Smooth muscle cell (in vitro differentiated cells): ENCODE data around the gene NT5DC3. TPM values are rescaled to one million over a fixed set of nuclear protein-coding genes. Genes with fewer than 3 reads are reported as not detected.

Experiments used
- DNase-seq: peaks from one replicate; lab custom pipeline; 2025; ENCODE audit not compliant: unreplicated experiment; lab: John Stamatoyannopoulos, UW
- H2AFZ ChIP-seq: fragments of 200-600 bp; sonication (generic); 2 replicates; pipeline ENCODE4 v1.6.0; 2016; ENCODE audit warnings: antibody characterized with exemption, low read depth, mild to moderate bottlenecking
- H3F3A ChIP-seq: fragments of 200-600 bp; sonication (generic); 2 replicates; pipeline ENCODE4 v1.6.0; 2017; ENCODE audit warnings: antibody characterized with exemption, low read depth
- H3K27ac ChIP-seq: fragments of 200-600 bp; sonication (generic); 2 replicates; pipeline ENCODE4 v1.5.1; 2016; ENCODE audit warnings: low read depth, mild to moderate bottlenecking
- H3K27me3 ChIP-seq: fragments of 200-600 bp; sonication (generic); 2 replicates; pipeline ENCODE4 v1.6.1; 2016; ENCODE audit warnings: low read depth, mild to moderate bottlenecking
- H3K36me3 ChIP-seq: fragments of 200-600 bp; sonication (generic); 2 replicates; pipeline ENCODE4 v1.5.1; 2016; ENCODE audit warnings: low read depth
- H3K4me1 ChIP-seq: fragments of 200-600 bp; sonication (generic); 2 replicates; pipeline ENCODE4 v1.5.1; 2016; ENCODE audit warnings: low read depth
- H3K4me2 ChIP-seq: fragments of 200-600 bp; sonication (generic); 2 replicates; pipeline ENCODE4 v1.6.0; 2016; ENCODE audit warnings: mild to moderate bottlenecking
- H3K4me3 ChIP-seq: fragments of 200-600 bp; sonication (generic); 2 replicates; pipeline ENCODE4 v1.5.1; 2016; ENCODE audit warnings: mild to moderate bottlenecking
- H3K79me2 ChIP-seq: fragments of 200-600 bp; sonication (generic); 2 replicates; pipeline ENCODE4 v1.6.0; 2016; ENCODE audit warnings: low read depth, mild to moderate bottlenecking
- H3K9ac ChIP-seq: fragments of 200-600 bp; sonication (generic); 2 replicates; pipeline ENCODE4 v1.6.0; 2016; ENCODE audit warnings: low read depth
- H3K9me3 ChIP-seq: fragments of 200-600 bp; sonication (generic); replicated peaks from 2 replicates; pipeline ENCODE4 v1.5.1; 2016; ENCODE audit warnings: low read depth
- H4K20me1 ChIP-seq: fragments of 200-600 bp; sonication (generic); 2 replicates; pipeline ENCODE4 v1.6.0; 2016; ENCODE audit warnings: low read depth
- CTCF ChIP-seq: fragments of 200-600 bp; sonication (generic); IDR thresholded peaks from 2 replicates; pipeline ENCODE4 v1.5.1; 2017; ENCODE audit warnings: borderline replicate concordance, mild to moderate bottlenecking, antibody characterized with exemption; ENCODE audit not compliant: insufficient read depth, poor library complexity, severe bottlenecking
- whole genome bisulfite sequencing: methylation state at CpG from one replicate; pipeline ENCODE4 v1.1.7; 2016; ENCODE audit warnings: low lambda C conversion rate; 5-methylcytosine and 5-hydroxymethylcytosine counted together
- polyA plus RNA-seq: library from polyadenylated mRNA; unstranded; fragments of >200 nt; fragmentation: Nextera tagmentation; extraction: Ambion mirVana; gene quantifications from 2 replicates; pipeline ENCODE4 v1.2.1, GENCODE V29; 2016
- total RNA-seq: library from RNA; depleted of rRNA; stranded (reverse); fragments of >200 nt; gene quantifications from 2 replicates; pipeline ENCODE4 v1.2.3, GENCODE V29; 2014

Gene NT5DC3
- total and polyA plus RNA-seq, 2 experiments from 2014 or later = 0.57 to 1.4 TPM

- Histone ChIP-seq H3K4me2 (no peak overlapping the region), H3K4me3 (no peak overlapping the region), H3K4me1 (no peaks in the 10 kb centered on the region), H2AFZ (no peak overlapping the region), H3K27me3 (no peaks in the 10 kb centered on the region), H3K9me3 (no peaks in the 10 kb centered on the region), H3K9ac (no peak overlapping the region), H3F3A (no peaks in the 10 kb centered on the region), H3K27ac (no peak overlapping the region), H4K20me1 (no peaks in the 10 kb centered on the region), H3K36me3 (no peaks in the 10 kb centered on the region), H3K79me2 (no peaks in the 10 kb centered on the region)
- DNase-seq = no peak
- TF ChIP-seq CTCF = no peak
- WGBS = 63% methylated on average over 3 of the region's 3 CpGs
These were observed 85.6 kb downstream of the NT5DC3 start for GRCh38 chr12:103755425-103755824.

DNA sequence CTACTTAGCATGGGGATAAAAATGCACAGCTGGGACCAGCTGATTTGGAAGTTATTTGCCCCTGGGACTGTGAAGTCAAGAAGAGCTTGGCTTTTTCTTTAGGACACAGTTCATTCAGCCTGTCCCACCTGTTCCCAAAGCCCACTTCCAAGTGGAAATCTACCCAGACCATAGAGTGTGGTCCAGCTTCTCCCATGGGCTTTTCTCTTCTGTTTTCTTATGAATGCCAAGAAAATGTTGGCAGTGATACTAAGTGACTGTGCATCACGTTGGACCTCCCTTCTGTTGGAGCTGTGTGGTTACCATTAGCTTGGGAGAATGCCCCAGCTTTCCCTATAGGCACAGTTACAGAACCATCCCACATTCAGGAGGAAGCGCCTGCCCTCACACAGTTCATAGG is 89.4 kb downstream of the NT5DC3 start:
- Histone ChIP-seq H3K4me2 (no peak overlapping the region), H3K9me3 (no peaks in the 10 kb centered on the region), H3K27ac (no peak overlapping the region), H3F3A (no peaks in the 10 kb centered on the region), H3K4me3 (no peak overlapping the region), H4K20me1 (no peaks in the 10 kb centered on the region), H3K4me1 (no peaks in the 10 kb centered on the region), H3K36me3 (no peaks in the 10 kb centered on the region), H3K27me3 (no peaks in the 10 kb centered on the region), H3K9ac (no peak overlapping the region), H2AFZ (no peak overlapping the region), H3K79me2 (no peaks in the 10 kb centered on the region)
- 92% methylated on average over 2 of the region's 2 CpGs for WGBS
- no peak for DNase-seq
- TF ChIP-seq CTCF = no peak

DNA sequence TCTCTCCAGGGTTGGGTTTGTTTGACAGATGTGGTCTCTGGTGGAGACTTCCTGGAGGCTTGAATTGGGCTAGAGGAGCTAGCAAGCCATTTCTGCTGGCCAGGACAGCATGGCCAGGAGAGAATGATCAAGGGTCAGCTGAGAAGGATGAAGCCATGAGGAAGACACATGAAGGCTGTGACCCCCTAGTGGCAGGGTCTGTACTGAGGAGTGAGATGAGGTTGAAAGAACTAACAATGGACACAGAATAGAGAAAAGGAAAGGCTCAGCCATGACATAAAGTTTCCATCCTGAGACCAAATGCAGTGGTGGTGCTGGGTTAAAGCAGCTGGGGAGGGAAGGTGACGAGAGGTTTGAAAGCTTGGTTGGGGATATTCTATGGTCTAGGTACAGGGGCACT is 89.9 kb downstream of the NT5DC3 start:
- Histone ChIP-seq H3K9ac (no peak overlapping the region), H3K4me1 (no peaks in the 10 kb centered on the region), H3K4me3 (no peak overlapping the region), H4K20me1 (no peaks in the 10 kb centered on the region), H3K79me2 (no peaks in the 10 kb centered on the region), H3K27me3 (no peaks in the 10 kb centered on the region), H3K36me3 (no peaks in the 10 kb centered on the region), H3K9me3 (no peaks in the 10 kb centered on the region), H3K27ac (no peak overlapping the region), H3K4me2 (no peak overlapping the region), H2AFZ (no peak overlapping the region), H3F3A (no peaks in the 10 kb centered on the region)
- no peak for DNase-seq
- 96% methylated on average over 1 of the region's 1 CpG for WGBS
- TF ChIP-seq CTCF = no peak

DNA sequence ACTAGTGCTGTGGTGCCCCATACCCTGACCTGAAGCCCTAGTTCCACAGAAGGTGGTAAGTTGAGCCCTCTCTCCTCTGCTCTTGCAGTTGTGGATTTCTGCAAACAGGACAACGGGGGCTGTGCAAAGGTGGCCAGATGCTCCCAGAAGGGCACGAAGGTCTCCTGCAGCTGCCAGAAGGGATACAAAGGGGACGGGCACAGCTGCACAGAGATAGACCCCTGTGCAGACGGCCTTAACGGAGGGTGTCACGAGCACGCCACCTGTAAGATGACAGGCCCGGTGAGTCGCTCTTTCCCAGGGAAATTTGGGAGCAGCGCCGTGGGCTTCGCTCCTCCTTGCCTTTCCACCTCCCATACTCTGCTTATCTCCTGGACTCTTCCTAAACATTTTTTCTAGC is 92.2 kb downstream of the NT5DC3 start:
- Histone ChIP-seq H3K4me1 (no peaks in the 10 kb centered on the region), H3K9me3 (no peaks in the 10 kb centered on the region), H3K36me3 (no peaks in the 10 kb centered on the region), H3K27ac (no peak overlapping the region), H4K20me1 (no peaks in the 10 kb centered on the region), H3F3A (no peaks in the 10 kb centered on the region), H2AFZ (no peak overlapping the region), H3K4me3 (no peak overlapping the region), H3K9ac (no peak overlapping the region), H3K27me3 (no peaks in the 10 kb centered on the region), H3K4me2 (no peak overlapping the region), H3K79me2 (no peaks in the 10 kb centered on the region)
- DNase-seq = no peak
- no peak for TF ChIP-seq CTCF
- 96% methylated on average over 12 of the region's 12 CpGs for WGBS
